HG03103 (cell line): ENCODE measurements around the gene P2RX2.

Experiments used
- ATAC-seq: cut with Tn5 transposase; IDR thresholded peaks from one replicate; pipeline ENCODE4 v1.9.1; 2021; ENCODE audit warnings: low read depth; ENCODE audit not compliant: unreplicated experiment

P2RX2 gene

GRCh38 chr12:132617135-132617701 lies 1.4 kb upstream of the P2RX2 start:
- ATAC-seq = no peak

- no peak for ATAC-seq
Observed at GRCh38 chr12:132617822-132618682, 524 bp upstream of the P2RX2 start.

DNA sequence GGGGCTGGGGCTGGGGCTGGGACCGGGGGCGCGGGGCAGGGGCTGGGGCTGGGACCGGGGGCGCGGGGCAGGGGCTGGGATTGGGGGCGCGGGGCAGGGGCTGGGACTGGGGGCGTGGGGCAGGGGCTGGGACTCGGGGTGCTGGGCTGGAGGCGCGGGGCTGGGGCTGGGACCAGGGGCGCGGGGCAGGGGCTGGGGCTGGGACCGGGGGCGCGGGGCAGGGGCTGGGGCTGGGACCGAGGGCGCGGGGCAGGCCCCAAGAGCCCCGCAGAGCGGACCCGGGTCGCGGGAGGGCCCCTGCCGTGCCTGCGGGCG lies 452 bp downstream of the P2RX2 start:
- ATAC-seq = no peak

- ATAC-seq = no peak
Observed at GRCh38 chr12:132619386-132620112, 973 bp downstream of the P2RX2 start.

- no peak for ATAC-seq
Observed at GRCh38 chr12:132620113-132620898, 1.7 kb downstream of the P2RX2 start.

DNA sequence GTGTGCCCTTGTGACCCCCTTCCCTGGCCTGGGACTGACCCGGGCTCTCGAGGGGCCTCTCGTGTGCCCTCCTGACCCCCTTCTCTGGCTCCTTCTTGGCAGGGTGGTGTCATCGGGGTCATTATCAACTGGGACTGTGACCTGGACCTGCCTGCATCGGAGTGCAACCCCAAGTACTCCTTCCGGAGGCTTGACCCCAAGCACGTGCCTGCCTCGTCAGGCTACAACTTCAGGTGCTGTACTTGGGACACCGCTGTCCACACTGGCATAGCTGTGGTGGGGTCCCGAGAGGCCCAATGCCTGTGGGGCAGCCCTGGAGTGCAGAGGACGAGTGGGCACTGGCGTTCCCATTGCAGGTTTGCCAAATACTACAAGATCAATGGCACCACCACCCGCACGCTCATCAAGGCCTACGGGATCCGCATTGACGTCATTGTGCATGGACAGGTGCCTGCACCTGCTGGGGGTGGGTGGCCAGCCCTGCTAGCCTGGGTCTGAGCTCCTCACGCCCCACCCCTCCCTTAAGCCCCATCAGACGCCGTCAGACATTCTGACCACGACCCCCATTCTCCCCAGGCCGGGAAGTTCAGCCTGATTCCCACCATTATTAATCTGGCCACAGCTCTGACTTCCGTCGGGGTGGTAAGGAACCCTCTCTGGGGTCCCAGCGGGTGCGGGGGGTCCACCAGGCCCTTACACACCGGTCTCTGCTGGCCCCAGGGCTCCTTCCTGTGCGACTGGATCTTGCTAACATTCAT lies 2.5 kb downstream of the P2RX2 start:
- ATAC-seq = no peak

GRCh38 chr12:132621657-132622435 lies 3.3 kb downstream of the P2RX2 start:
- no peak for ATAC-seq

DNA sequence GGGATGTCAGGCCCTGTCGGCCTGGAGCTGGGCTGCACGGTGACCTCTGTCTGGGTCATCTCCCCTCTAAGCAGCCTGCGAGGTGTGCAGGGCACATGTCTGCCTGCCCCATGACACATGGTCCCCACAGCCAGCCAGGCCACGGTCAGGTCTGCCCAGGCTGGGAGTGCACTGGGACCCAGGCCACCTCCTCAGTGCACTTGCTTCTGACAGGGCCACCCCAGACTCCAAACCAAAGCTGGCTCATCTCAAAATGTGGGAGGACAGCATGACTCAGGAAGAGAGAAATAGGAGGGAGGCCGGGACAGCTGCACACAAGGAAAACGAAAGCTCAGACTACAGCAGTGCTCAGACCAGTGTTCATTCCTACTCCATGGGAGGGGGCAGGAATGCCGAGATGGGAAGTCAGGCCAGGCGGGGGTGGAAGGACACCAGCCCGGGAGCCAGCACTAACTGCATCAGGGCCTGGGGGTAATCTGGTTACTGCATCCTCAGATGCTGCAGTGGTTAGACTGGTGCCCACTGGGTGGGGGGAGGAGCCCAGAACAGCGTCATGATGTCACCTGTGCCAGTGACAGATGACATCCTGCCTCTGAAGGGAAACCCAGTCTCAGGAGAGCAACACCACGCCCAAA lies 4.0 kb downstream of the P2RX2 start:
- no peak for ATAC-seq

- no peak for ATAC-seq
Observed at GRCh38 chr12:132623072-132623869, 4.7 kb downstream of the P2RX2 start.

DNA sequence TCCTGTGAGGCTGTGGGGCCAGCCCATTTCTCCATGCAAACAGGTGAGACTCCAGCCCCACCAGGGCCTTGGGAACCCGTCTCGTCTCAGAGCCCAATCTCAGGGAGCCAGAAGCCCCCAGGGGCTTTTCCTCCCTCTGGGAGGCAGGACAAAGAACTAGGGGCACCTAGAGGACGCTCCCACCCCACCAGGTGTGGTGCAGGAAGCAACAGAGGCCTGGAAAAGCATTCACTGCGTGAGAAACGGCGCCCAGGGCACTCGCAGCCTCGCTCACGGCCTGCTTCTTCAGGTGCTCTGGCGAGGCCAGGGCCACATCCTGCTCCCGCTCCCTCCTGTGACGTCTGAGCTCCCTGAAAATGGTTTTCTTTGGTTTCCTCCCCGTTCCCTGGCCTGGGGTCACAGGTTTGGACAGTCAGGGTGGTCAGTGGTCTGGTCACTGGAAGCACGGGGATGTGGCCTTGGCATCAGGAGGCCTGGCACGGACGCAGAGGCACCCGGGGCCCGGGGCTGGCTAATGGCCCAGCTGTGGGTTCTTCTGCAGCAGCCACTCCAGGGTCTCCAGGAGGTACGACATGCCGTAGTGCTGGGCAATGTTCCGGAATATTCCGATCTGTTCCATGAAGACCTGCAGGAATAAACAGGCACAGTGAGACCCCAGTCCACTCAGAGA lies 5.7 kb downstream of the P2RX2 start:
- ATAC-seq = no peak

DNA sequence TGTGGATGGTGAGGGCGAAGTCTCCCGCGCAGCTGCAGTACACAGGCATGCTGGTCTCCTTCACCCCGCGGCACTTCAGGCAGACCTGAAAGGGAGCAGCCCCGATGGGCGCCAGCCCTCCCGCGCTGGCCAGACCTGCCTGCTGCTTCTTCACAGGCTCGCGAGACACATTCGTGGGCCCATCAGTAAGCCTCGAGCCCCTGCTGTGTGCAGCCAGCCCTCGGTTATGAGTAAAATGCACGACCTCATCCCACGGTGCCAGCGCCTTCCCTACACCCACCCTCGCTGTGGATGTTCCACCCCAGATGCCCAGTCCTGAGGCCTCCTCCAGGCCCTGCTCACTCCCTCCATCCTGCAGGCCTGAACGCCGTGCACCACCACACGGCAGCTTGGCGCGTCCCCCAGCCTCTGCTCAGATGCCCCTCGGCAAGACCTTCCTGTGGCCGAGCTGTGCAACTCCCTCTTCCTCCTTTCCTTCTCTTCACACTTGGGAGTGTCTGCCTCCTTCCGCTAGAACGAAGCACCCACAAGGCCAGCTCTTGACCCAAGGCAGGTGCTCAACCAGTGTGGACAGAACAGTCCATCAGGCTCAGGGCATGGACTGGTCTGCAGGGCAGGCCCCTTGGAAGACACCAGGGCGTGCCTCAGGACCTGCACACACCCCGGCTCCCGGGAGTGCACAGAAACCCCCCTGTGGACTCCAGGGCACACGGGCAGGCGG lies 6.5 kb downstream of the P2RX2 start:
- no peak for ATAC-seq

DNA sequence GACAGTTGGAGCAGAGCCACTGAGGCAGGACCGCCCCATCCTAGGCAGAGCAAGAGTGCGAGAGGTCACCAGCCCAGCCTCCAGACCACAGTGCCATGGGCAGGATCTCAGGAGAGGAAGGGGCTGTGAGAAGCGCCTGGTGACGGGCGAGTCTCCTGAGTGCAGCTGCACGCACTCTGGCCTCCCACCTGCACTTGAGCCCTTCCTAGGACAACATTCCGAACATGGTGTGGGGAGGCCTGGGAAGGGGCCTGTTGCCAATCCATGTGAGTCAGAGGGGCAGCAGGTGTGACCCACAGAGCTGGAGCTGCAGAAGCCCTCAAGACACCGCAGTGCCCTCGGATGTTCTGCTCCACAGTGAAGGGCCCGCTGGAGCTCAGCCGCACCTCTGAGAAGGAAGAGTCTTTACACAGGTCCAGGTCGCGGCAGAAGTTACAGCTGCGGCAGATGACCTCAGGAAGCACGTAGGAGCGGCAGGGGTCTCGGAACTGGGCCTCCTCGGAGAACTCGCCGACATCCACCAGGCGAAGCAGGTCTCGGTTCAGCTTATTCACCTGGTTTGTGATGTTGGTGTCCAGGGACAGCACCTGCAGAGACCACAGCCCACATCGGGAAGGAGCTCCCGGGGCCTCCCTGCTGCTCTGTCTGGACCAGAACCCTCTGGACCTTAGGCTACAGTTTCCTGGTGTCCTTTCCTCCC lies 7.3 kb downstream of the P2RX2 start:
- no peak for ATAC-seq

DNA sequence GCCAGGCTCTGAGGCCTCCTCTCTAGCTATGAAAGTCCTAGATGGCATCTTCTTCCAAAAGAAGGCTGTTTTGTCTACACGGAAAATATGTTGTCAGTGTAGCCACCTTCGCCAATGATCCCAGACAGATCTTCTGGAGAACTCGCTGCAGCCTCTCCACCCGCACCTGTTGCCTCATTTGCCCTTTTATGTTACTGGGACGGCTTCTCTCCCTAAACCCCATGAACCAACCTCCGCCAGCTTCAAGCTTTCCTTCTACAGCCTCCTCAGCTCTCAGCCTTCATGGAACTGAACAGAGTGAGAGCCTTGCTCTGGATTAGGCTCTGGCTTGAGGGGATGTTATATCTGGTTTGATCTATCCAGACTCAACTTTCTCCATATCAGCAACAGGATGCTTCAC lies 10.8 kb downstream of the P2RX2 start:
- ATAC-seq = no peak

- no peak for ATAC-seq
Observed at GRCh38 chr12:132630672-132631071, 12.1 kb downstream of the P2RX2 start.

DNA sequence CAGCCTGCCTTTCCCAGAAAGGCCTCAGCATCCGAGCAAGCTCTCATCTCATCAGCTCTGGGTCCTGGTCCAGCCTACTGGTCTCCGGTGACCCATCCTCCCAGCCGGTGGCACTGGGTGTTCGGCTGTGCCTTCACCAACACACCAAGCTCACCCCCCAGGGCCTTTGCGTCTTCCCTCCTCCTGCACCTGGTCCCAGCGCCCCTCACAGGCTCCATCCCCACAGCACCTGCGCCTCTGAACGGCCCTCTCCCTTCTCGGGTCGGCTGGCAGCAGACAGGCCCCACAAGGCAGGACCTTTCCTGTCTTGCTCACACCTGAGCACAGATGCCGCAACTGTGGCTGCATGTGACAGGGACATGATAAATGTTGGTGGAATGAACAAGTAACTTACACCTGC lies 13.1 kb downstream of the P2RX2 start:
- no peak for ATAC-seq

GRCh38 chr12:132632521-132633228 lies 14.1 kb downstream of the P2RX2 start:
- ATAC-seq = no peak
